ENCODE measurements around the gene PSTPIP2. TPM values are rescaled to one million over a fixed set of nuclear protein-coding genes. Genes with fewer than 3 reads are reported as not detected.

PSTPIP2 gene
- total and polyA plus RNA-seq, 2 donors (not counting 3 experiments of a cell fraction or from before 2014, with no cell fraction given) = 1.6 to 4.9 TPM

GRCh38 chr18:46035696-46036680 lies 36.1 kb downstream of the PSTPIP2 start:
- Histone ChIP-seq H3K4me3 (replicated peaks in 1 of 3; ENCODE audit: insufficient read depth in 1 of 3, low read depth in 1 of 3, low read length in 3 of 3) (no peak overlapping the region), H3K79me2 (ENCODE audit: control insufficient read depth, insufficient read depth, low read length) (no peaks in the 10 kb centered on the region), H3K36me3 (ENCODE audit: control insufficient read depth in 2 of 2, extremely low read depth in 1 of 2, insufficient read depth in 2 of 2, low read length in 2 of 2) (no peaks in the 10 kb centered on the region), H3K27ac (ENCODE audit: insufficient read depth, low read depth, low read length) (no peak overlapping the region), H3K4me1 (ENCODE audit: control insufficient read depth, extremely low read depth, insufficient read depth, low read length) (no peaks in the 10 kb centered on the region), H3K27me3 (ENCODE audit: control insufficient read depth in 2 of 2, insufficient read depth in 2 of 2, low read length in 2 of 2) (no peaks in the 10 kb centered on the region), H3K9me1 (replicated peaks; ENCODE audit: control insufficient read depth, extremely low read depth, insufficient read depth, low read length) (no peaks in the 10 kb centered on the region), H2AFZ (ENCODE audit: low read depth, low read length) (no peak overlapping the region), H3K4me2 (ENCODE audit: insufficient read depth, low read length) (no peak overlapping the region), H3K9me3 (replicated peaks; ENCODE audit: control insufficient read depth, insufficient read depth, low read length) (no peaks in the 10 kb centered on the region), H4K20me1 (replicated peaks; ENCODE audit: control insufficient read depth, extremely low read depth, insufficient read depth, low read length) (no peaks in the 10 kb centered on the region), H3K9ac (replicated peaks; ENCODE audit: extremely low read depth, insufficient read depth, low read length) (no peak overlapping the region)
- CTCF ChIA-PET = no interaction called here
- intact Hi-C loops (cut with micrococcal nuclease) = no loop called here
- dilution Hi-C loops (cut with MboI; ENCODE audit: extremely low pct_ligation_motif_present, low sequenced_read_pairs) = no loop called here
- no TSS peak for BruUV-seq (replicated peaks)
- FAIRE-seq (no peak), DNase-seq (ENCODE audit: low read depth, low spot score) (no peak)
- POLR2A ChIA-PET = no interaction called here
- TF ChIP-seq, protein P1, sequence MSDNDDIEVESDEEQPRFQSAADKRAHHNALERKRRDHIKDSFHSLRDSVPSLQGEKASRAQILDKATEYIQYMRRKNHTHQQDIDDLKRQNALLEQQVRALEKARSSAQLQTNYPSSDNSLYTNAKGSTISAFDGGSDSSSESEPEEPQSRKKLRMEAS (IDR thresholded peaks at IDR 0.05; ENCODE audit: insufficient read depth, insufficient read length) = no peak
- TF ChIP-seq, protein P2, sequence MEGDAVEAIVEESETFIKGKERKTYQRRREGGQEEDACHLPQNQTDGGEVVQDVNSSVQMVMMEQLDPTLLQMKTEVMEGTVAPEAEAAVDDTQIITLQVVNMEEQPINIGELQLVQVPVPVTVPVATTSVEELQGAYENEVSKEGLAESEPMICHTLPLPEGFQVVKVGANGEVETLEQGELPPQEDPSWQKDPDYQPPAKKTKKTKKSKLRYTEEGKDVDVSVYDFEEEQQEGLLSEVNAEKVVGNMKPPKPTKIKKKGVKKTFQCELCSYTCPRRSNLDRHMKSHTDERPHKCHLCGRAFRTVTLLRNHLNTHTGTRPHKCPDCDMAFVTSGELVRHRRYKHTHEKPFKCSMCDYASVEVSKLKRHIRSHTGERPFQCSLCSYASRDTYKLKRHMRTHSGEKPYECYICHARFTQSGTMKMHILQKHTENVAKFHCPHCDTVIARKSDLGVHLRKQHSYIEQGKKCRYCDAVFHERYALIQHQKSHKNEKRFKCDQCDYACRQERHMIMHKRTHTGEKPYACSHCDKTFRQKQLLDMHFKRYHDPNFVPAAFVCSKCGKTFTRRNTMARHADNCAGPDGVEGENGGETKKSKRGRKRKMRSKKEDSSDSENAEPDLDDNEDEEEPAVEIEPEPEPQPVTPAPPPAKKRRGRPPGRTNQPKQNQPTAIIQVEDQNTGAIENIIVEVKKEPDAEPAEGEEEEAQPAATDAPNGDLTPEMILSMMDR (IDR thresholded peaks at IDR 0.05; ENCODE audit: extremely low read depth in 1 of 2, insufficient read depth in 1 of 2, low read depth in 1 of 2, low read length in 2 of 2) = no peak
- TF ChIP-seq FOS (IDR thresholded peaks at IDR 0.05; ENCODE audit: borderline replicate concordance, insufficient read depth, low read length) = no peak
- TF ChIP-seq EZH2 (IDR thresholded peaks at IDR 0.05; ENCODE audit: borderline replicate concordance, low read depth, low read length, severe bottlenecking) = no peak

All from endothelial cell of umbilical vein (primary cell).